Sigmoid colon (tissue), 3 donors: ENCODE measurements around the gene SMIM35.

Experiments used
- POLR2A ChIP-seq, 2 donors: fragments of 450-650 bp; IDR thresholded peaks; one replicate each; pipeline ENCODE4 v1.6.1; 2016; ENCODE audit warnings: antibody characterized with exemption in 2 of 2, mild to moderate bottlenecking in 2 of 2, moderate library complexity in 2 of 2
- TF ChIP-seq, protein P1 (sequence below), 4 experiments: fragments of 450-650 bp in 3 of 4; fragments of 200-600 bp in 1 of 4; IDR thresholded peaks; one replicate each; pipeline ENCODE4 v1.5.1; 2016 to 2019; ENCODE audit warnings: antibody characterized with exemption in 4 of 4, mild to moderate bottlenecking in 3 of 4, moderate library complexity in 2 of 4

DNA sequence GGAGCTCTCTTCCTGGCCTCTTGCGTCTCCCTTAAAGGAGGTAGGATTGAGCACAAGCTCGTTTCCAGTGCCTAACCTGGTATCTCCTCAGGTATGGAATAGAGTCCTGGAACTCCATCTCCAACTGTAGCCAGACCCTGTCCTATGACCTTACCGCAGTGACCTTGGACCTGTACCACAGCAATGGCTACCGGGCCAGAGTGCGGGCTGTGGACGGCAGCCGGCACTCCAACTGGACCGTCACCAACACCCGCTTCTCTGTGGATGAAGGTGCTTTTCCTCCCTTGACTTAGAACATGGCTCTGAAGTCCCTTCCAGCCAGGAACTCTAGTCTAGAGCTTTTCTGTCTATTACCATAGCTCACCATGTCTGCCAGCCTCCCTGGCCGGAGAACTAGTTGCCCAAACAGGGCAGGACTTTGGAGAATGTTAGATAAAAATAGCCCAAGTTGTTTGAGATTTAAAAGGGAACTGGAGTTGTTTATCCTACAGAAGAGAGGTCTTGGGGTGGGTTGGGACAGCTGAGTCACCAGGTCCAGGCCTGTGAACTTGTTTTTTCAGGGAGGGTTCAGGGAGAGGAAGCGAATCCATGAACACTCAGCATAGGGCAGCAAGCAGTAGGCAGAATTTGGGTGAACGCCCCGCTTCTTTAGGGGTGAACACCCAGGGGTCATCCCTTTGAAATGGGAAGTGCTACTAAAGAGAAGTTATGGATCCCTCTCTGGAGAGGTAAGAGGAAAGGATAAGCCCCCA, 97.2 kb downstream of the SMIM35 start:
- TF ChIP-seq, protein P1, sequence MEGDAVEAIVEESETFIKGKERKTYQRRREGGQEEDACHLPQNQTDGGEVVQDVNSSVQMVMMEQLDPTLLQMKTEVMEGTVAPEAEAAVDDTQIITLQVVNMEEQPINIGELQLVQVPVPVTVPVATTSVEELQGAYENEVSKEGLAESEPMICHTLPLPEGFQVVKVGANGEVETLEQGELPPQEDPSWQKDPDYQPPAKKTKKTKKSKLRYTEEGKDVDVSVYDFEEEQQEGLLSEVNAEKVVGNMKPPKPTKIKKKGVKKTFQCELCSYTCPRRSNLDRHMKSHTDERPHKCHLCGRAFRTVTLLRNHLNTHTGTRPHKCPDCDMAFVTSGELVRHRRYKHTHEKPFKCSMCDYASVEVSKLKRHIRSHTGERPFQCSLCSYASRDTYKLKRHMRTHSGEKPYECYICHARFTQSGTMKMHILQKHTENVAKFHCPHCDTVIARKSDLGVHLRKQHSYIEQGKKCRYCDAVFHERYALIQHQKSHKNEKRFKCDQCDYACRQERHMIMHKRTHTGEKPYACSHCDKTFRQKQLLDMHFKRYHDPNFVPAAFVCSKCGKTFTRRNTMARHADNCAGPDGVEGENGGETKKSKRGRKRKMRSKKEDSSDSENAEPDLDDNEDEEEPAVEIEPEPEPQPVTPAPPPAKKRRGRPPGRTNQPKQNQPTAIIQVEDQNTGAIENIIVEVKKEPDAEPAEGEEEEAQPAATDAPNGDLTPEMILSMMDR (IDR thresholded peaks at IDR 0.05) = no peak
- TF ChIP-seq POLR2A (IDR thresholded peaks at IDR 0.05) = no peak
